PC-9 (cell line): ENCODE measurements around the gene CACNA2D4. TPM values are rescaled to one million over a fixed set of nuclear protein-coding genes. Genes with fewer than 3 reads are reported as not detected.

ENCODE experiments used
- BruUV-seq: library from RNA; stranded (reverse); fragments of 400-500 nt; replicated peaks from 2 replicates; lab custom pipeline; 2021; lab: Mats Ljungman, UMichigan
- CTCF ChIA-PET: fragments of 300-600 bp; sonication (Branson Sonifier 250); formaldehyde crosslinking; loops from one replicate; lab custom pipeline; 2022; ENCODE audit warnings: antibody characterized with exemption; lab: Charles Lee
- POLR2A ChIA-PET: fragments of 300-600 bp; sonication (Branson Sonifier 250); formaldehyde crosslinking; loops from one replicate; lab custom pipeline; 2022; ENCODE audit warnings: antibody characterized with exemption; ENCODE audit not compliant: unreplicated experiment; lab: Charles Lee
- DNase-seq, 2 experiments: peaks; one replicate each; pipeline versions ENCODE4 v3.0.0 to v3.0.0-alpha.2; 2015 to 2022; ENCODE audit warnings: mixed read lengths in 1 of 2
- H2AFZ ChIP-seq: fragments of 200-600 bp; sonication (generic); 2 replicates; pipeline ENCODE4 v1.8.1; 2017; ENCODE audit warnings: antibody characterized with exemption
- H3F3A ChIP-seq: fragments of 200-600 bp; sonication (generic); 2 replicates; pipeline ENCODE4 v1.8.1; 2017; ENCODE audit warnings: antibody characterized with exemption, mild to moderate bottlenecking, low read depth; ENCODE audit not compliant: insufficient read depth
- H3K27ac ChIP-seq: fragments of 200-600 bp; sonication (generic); 2 replicates; pipeline ENCODE4 v1.6.1; 2016; ENCODE audit warnings: mixed run types
- H3K27me3 ChIP-seq: fragments of 200-600 bp; sonication (generic); 2 replicates; pipeline ENCODE4 v1.6.1; 2016; ENCODE audit warnings: low read depth, mixed run types; ENCODE audit not compliant: insufficient read depth
- H3K36me3 ChIP-seq: fragments of 200-600 bp; sonication (generic); 2 replicates; pipeline ENCODE4 v1.6.1; 2016; ENCODE audit warnings: low read depth, mixed run types
- H3K4me1 ChIP-seq: fragments of 200-600 bp; sonication (generic); replicated peaks from 2 replicates; pipeline ENCODE4 v1.6.1; 2016; ENCODE audit warnings: mixed run types; ENCODE audit not compliant: insufficient read depth
- H3K4me2 ChIP-seq: fragments of 200-600 bp; sonication (generic); 2 replicates; pipeline ENCODE4 v1.6.1; 2017; ENCODE audit warnings: mixed run types
- H3K4me3 ChIP-seq: fragments of 200-600 bp; sonication (generic); 2 replicates; pipeline ENCODE4 v1.6.1; 2016; ENCODE audit warnings: mixed run types
- H3K79me2 ChIP-seq: fragments of 200-600 bp; sonication (generic); 2 replicates; pipeline ENCODE4 v1.6.1; 2017; ENCODE audit warnings: low read depth, mixed run types
- H3K9me2 ChIP-seq: fragments of 200-600 bp; sonication (generic); 2 replicates; pipeline ENCODE4 v1.8.1; 2017; ENCODE audit warnings: mild to moderate bottlenecking; ENCODE audit not compliant: insufficient read depth
- H3K9me3 ChIP-seq: fragments of 200-600 bp; sonication (generic); 2 replicates; pipeline ENCODE4 v1.8.1; 2016; ENCODE audit warnings: low read depth; ENCODE audit not compliant: insufficient read depth
- H4K20me1 ChIP-seq: fragments of 200-600 bp; sonication (generic); 2 replicates; pipeline ENCODE4 v1.8.1; 2017; ENCODE audit not compliant: insufficient read depth
- CTCF ChIP-seq: fragments of 200-600 bp; sonication (generic); conservative IDR thresholded peaks from 2 replicates; pipeline ENCODE4 v1.6.1; 2017; ENCODE audit warnings: mixed run types, antibody characterized with exemption, mild to moderate bottlenecking, moderate library complexity
- EZH2 ChIP-seq: fragments of 200-600 bp; sonication (generic); IDR thresholded peaks from 2 replicates; pipeline ENCODE4 v1.8.0; 2017; ENCODE audit warnings: antibody characterized with exemption, low read depth
- intact Hi-C: fragments of 100-400 bp; cut with micrococcal nuclease; formaldehyde crosslinking; loops from one replicate; pipeline ENCODE4 v1.10.0; 2022; ENCODE audit not compliant: unreplicated experiment
- total RNA-seq: library from RNA; stranded (reverse); gene quantifications from 2 replicates; pipeline ENCODE4 v1.2.3, GENCODE V29; 2021

The CACNA2D4 gene
- total RNA-seq, 1 experiment from 2014 or later, result not detected

- H3K4me2 ChIP-seq, result no peak overlapping the region
- no peak for TF ChIP-seq CTCF
- no peak for TF ChIP-seq EZH2
- H3K27ac ChIP-seq, result no peak overlapping the region
- no peaks in the 10 kb centered on the region; the same call in 1 of the 2 replicates for H3K9me3 ChIP-seq
- CTCF ChIA-PET, result no interaction called here
- no peak overlapping the region for H2AFZ ChIP-seq
- H3K36me3 ChIP-seq, result no peaks in the 10 kb centered on the region
- no peaks in the 10 kb centered on the region; the same call in 1 of the 2 replicates for H3K27me3 ChIP-seq
- no peaks in the 10 kb centered on the region for H3K79me2 ChIP-seq
- POLR2A ChIA-PET, result no interaction called here
- intact Hi-C loops, result no loop called here
- no peak overlapping the region for H3K4me3 ChIP-seq
- H3F3A ChIP-seq, result no peaks in the 10 kb centered on the region
- H3K4me1 ChIP-seq, result 0 out of 2 replicates have a peak, but pooled peaks cover 4% of the 10 kb centered on the region
- no TSS peak for BruUV-seq
- DNase-seq, result no peak
- H4K20me1 ChIP-seq, result no peaks in the 10 kb centered on the region
- H3K9me2 ChIP-seq, result no peaks in the 10 kb centered on the region
Measured at GRCh38 chr12:1908758-1909157, 9.7 kb downstream of the CACNA2D4 start.

GRCh38 chr12:1907652-1908611 lies 10.5 kb downstream of the CACNA2D4 start:
- Histone ChIP-seq H3K9me3 (no peaks in the 10 kb centered on the region; the same call in 1 of the 2 replicates), H3F3A (no peaks in the 10 kb centered on the region), H3K27ac (no peak overlapping the region), H3K4me3 (no peak overlapping the region), H3K79me2 (no peaks in the 10 kb centered on the region), H2AFZ (no peak overlapping the region), H3K9me2 (no peaks in the 10 kb centered on the region), H3K4me2 (no peak overlapping the region), H4K20me1 (no peaks in the 10 kb centered on the region), H3K27me3 (no peaks in the 10 kb centered on the region; the same call in 1 of the 2 replicates), H3K4me1 (0 out of 2 replicates have a peak, but pooled peaks cover 4% of the 10 kb centered on the region), H3K36me3 (no peaks in the 10 kb centered on the region)
- ChIA-PET POLR2A (no interaction called here), CTCF (no interaction called here)
- TF ChIP-seq EZH2 (no peak), CTCF (no peak)
- no TSS peak for BruUV-seq
- intact Hi-C loops, result no loop called here
- DNase-seq, result peak in 1 of 2 experiments; percentile 31

- no peak overlapping the region for H2AFZ ChIP-seq
- H3K9me3 ChIP-seq, result no peaks in the 10 kb centered on the region; the same call in 1 of the 2 replicates
- no peaks in the 10 kb centered on the region for H3K4me1 ChIP-seq
- H3K36me3 ChIP-seq, result no peaks in the 10 kb centered on the region
- H3K27ac ChIP-seq, result no peak overlapping the region
- H3K4me2 ChIP-seq, result no peak overlapping the region
- TF ChIP-seq EZH2 (no peak), CTCF (no peak)
- no peaks in the 10 kb centered on the region for H3K9me2 ChIP-seq
- ChIA-PET POLR2A (no interaction called here), CTCF (no interaction called here)
- no peaks in the 10 kb centered on the region; the same call in 1 of the 2 replicates for H3K27me3 ChIP-seq
- H3F3A ChIP-seq, result no peaks in the 10 kb centered on the region
- no peak overlapping the region for H3K4me3 ChIP-seq
- intact Hi-C loops, result no loop called here
- no peak for DNase-seq
- H3K79me2 ChIP-seq, result no peaks in the 10 kb centered on the region
- H4K20me1 ChIP-seq, result no peaks in the 10 kb centered on the region
- BruUV-seq, result no TSS peak
Measured at GRCh38 chr12:1906579-1906978, 11.9 kb downstream of the CACNA2D4 start.
